ENCODE results near the gene GALNT2.

DNA sequence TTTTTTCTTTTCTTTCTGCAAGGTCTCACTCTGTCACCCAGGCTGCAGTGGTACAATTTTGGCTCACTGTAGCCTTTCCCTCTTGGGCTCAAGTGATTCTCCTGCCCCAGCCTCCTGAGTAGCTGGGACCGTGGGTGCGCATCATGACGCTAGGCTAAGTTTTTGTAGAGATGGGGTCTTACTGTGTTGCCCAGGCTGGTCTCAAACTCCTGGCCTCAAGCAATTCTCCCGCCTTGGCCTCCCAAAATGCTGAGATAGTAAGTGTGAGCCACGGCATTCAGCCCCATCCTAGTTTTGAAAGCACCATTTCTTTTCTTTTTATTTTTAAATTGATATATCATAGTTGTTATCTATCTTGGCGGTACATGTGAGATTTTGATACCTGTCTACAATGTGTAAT, 140.6 kb downstream of the GALNT2 start:
- TF ChIP-seq, protein P1, sequence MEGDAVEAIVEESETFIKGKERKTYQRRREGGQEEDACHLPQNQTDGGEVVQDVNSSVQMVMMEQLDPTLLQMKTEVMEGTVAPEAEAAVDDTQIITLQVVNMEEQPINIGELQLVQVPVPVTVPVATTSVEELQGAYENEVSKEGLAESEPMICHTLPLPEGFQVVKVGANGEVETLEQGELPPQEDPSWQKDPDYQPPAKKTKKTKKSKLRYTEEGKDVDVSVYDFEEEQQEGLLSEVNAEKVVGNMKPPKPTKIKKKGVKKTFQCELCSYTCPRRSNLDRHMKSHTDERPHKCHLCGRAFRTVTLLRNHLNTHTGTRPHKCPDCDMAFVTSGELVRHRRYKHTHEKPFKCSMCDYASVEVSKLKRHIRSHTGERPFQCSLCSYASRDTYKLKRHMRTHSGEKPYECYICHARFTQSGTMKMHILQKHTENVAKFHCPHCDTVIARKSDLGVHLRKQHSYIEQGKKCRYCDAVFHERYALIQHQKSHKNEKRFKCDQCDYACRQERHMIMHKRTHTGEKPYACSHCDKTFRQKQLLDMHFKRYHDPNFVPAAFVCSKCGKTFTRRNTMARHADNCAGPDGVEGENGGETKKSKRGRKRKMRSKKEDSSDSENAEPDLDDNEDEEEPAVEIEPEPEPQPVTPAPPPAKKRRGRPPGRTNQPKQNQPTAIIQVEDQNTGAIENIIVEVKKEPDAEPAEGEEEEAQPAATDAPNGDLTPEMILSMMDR (IDR thresholded peaks at IDR 0.05; ENCODE audit: insufficient read depth, low read length), result no peak
- TF ChIP-seq, protein P2, sequence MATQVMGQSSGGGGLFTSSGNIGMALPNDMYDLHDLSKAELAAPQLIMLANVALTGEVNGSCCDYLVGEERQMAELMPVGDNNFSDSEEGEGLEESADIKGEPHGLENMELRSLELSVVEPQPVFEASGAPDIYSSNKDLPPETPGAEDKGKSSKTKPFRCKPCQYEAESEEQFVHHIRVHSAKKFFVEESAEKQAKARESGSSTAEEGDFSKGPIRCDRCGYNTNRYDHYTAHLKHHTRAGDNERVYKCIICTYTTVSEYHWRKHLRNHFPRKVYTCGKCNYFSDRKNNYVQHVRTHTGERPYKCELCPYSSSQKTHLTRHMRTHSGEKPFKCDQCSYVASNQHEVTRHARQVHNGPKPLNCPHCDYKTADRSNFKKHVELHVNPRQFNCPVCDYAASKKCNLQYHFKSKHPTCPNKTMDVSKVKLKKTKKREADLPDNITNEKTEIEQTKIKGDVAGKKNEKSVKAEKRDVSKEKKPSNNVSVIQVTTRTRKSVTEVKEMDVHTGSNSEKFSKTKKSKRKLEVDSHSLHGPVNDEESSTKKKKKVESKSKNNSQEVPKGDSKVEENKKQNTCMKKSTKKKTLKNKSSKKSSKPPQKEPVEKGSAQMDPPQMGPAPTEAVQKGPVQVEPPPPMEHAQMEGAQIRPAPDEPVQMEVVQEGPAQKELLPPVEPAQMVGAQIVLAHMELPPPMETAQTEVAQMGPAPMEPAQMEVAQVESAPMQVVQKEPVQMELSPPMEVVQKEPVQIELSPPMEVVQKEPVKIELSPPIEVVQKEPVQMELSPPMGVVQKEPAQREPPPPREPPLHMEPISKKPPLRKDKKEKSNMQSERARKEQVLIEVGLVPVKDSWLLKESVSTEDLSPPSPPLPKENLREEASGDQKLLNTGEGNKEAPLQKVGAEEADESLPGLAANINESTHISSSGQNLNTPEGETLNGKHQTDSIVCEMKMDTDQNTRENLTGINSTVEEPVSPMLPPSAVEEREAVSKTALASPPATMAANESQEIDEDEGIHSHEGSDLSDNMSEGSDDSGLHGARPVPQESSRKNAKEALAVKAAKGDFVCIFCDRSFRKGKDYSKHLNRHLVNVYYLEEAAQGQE (IDR thresholded peaks at IDR 0.05; ENCODE audit: insufficient replicate concordance, low read depth), result no peak
